Suprapubic skin (tissue), 3 donors: ENCODE measurements around the gene SCFD2.

Experiments used
- CTCF ChIP-seq, 2 donors: fragments of 200-600 bp in 1 of 2; fragments of 450-650 bp in 1 of 2; sonication (generic) in 1 of 2; IDR thresholded peaks; one replicate each; pipeline ENCODE4 v1.5.1; 2016 to 2019; ENCODE audit warnings: antibody characterized with exemption in 2 of 2, mild to moderate bottlenecking in 1 of 2, moderate library complexity in 1 of 2
- POLR2A ChIP-seq, 2 donors: fragments of 450-650 bp; IDR thresholded peaks; one replicate each; pipeline ENCODE4 v1.6.1; 2017; ENCODE audit warnings: antibody characterized with exemption in 2 of 2, mild to moderate bottlenecking in 2 of 2, moderate library complexity in 2 of 2

DNA sequence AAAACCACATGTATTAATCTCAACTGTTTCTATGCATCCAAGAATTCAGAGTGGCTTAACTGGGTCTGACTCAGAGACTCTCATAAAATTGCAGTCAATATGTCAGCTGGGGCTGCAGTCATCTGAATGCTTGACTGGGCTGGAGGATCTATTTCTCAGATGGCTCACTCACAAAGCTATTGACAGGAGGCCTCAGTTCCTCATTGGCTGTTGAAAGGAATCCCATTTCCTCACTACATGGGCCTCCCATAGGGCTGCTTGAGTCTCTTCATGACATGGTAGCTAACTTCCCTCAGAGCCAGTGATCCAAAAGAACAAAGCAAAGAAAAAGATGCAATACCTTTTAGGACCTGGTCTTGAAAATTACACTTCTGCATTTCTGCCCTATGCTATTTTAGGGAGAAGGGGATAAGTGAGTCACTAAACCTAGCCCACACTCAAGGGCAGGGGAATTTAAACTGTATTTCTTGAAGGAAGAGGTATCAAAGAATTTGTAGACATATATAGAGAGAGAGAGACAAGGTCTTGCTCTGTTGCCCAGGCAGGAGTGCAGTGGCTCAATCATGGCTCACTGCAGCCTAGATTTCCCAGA lies 9.8 kb downstream of the SCFD2 start:
- TF ChIP-seq POLR2A (IDR thresholded peaks at IDR 0.05) (no peak), CTCF (IDR thresholded peaks at IDR 0.05) (no peak)
